Ishikawa (cell line): ENCODE data around the gene GLIPR1L2.

Source experiments
- CEBPB ChIP-seq: IDR thresholded peaks from 2 replicates; pipeline ENCODE4 v1.6.1; 2012
- CREB1 ChIP-seq: IDR thresholded peaks from 2 replicates; pipeline ENCODE4 v1.6.1; 2012; ENCODE audit warnings: low read depth
- EGR1 ChIP-seq: IDR thresholded peaks from 2 replicates; pipeline ENCODE4 v1.6.1; 2012
- EP300 ChIP-seq: IDR thresholded peaks from 2 replicates; pipeline ENCODE4 v1.6.1; 2012; ENCODE audit warnings: borderline replicate concordance
- FOXM1 ChIP-seq: IDR thresholded peaks from 2 replicates; pipeline ENCODE4 v1.6.1; 2012; ENCODE audit warnings: low read depth, borderline replicate concordance
- MAX ChIP-seq: IDR thresholded peaks from 2 replicates; pipeline ENCODE4 v1.6.1; 2012
- NFIC ChIP-seq: IDR thresholded peaks from 2 replicates; pipeline ENCODE4 v1.6.1; 2012
- RAD21 ChIP-seq: IDR thresholded peaks from 2 replicates; pipeline ENCODE4 v1.6.1; 2012; ENCODE audit warnings: low read depth
- TAF1 ChIP-seq: IDR thresholded peaks from 2 replicates; pipeline ENCODE4 v1.6.1; 2012; ENCODE audit warnings: low read depth, mild to moderate bottlenecking
- TCF12 ChIP-seq: IDR thresholded peaks from 2 replicates; pipeline ENCODE4 v1.6.1; 2012; ENCODE audit warnings: low read depth
- TEAD4 ChIP-seq: IDR thresholded peaks from 2 replicates; pipeline ENCODE4 v1.6.1; 2012
- YY1 ChIP-seq: IDR thresholded peaks from 2 replicates; pipeline ENCODE4 v1.6.1; 2012; ENCODE audit warnings: low read depth
- ZBTB7A ChIP-seq: IDR thresholded peaks from 2 replicates; pipeline ENCODE4 v1.6.1; 2012; ENCODE audit warnings: low read depth
- TF ChIP-seq, protein P1 (sequence below): IDR thresholded peaks from 2 replicates; pipeline ENCODE4 v1.6.1; 2012; ENCODE audit warnings: low read depth, mild to moderate bottlenecking
- TF ChIP-seq, protein P2 (sequence below): IDR thresholded peaks from 2 replicates; pipeline ENCODE4 v1.6.1; 2012

Gene GLIPR1L2

DNA sequence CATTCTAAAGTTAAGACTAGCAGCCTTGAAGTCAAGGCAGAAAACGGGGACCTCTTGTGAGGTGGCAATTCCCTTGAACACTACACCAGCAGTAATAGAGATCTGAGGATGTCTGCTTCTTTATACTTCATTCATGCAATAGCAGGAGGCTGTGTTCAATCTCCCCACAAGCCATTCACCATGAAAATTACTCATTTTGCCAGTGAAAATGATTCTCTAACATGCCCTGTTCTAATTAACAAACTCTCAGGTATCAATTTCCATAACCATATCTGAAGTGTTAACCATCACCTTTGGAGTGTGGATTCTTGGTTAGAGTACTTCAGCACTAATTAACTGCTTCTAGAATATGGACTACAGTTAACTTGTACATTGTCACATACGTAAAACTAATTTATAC is 86.2 kb downstream of the GLIPR1L2 start:
- TF ChIP-seq YY1, result no peak
- TF ChIP-seq EP300, result no peak
- no peak for TF ChIP-seq TAF1
- no peak for TF ChIP-seq TCF12
- TF ChIP-seq MAX, result no peak
- TF ChIP-seq TEAD4, result no peak
- no peak for TF ChIP-seq NFIC
- TF ChIP-seq, protein P1, sequence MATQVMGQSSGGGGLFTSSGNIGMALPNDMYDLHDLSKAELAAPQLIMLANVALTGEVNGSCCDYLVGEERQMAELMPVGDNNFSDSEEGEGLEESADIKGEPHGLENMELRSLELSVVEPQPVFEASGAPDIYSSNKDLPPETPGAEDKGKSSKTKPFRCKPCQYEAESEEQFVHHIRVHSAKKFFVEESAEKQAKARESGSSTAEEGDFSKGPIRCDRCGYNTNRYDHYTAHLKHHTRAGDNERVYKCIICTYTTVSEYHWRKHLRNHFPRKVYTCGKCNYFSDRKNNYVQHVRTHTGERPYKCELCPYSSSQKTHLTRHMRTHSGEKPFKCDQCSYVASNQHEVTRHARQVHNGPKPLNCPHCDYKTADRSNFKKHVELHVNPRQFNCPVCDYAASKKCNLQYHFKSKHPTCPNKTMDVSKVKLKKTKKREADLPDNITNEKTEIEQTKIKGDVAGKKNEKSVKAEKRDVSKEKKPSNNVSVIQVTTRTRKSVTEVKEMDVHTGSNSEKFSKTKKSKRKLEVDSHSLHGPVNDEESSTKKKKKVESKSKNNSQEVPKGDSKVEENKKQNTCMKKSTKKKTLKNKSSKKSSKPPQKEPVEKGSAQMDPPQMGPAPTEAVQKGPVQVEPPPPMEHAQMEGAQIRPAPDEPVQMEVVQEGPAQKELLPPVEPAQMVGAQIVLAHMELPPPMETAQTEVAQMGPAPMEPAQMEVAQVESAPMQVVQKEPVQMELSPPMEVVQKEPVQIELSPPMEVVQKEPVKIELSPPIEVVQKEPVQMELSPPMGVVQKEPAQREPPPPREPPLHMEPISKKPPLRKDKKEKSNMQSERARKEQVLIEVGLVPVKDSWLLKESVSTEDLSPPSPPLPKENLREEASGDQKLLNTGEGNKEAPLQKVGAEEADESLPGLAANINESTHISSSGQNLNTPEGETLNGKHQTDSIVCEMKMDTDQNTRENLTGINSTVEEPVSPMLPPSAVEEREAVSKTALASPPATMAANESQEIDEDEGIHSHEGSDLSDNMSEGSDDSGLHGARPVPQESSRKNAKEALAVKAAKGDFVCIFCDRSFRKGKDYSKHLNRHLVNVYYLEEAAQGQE, result no peak
- no peak for TF ChIP-seq ZBTB7A
- TF ChIP-seq RAD21, result no peak
- no peak for TF ChIP-seq EGR1
- TF ChIP-seq, protein P2, sequence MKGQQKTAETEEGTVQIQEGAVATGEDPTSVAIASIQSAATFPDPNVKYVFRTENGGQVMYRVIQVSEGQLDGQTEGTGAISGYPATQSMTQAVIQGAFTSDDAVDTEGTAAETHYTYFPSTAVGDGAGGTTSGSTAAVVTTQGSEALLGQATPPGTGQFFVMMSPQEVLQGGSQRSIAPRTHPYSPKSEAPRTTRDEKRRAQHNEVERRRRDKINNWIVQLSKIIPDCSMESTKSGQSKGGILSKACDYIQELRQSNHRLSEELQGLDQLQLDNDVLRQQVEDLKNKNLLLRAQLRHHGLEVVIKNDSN, result no peak
- no peak for TF ChIP-seq FOXM1
- no peak for TF ChIP-seq CEBPB
- no peak for TF ChIP-seq CREB1

GRCh38 chr12:75478116-75478794 is 87.4 kb downstream of the GLIPR1L2 start:
- TF ChIP-seq YY1 (no peak), FOXM1 (no peak), NFIC (no peak), RAD21 (no peak), TAF1 (no peak), CEBPB (no peak), EGR1 (no peak), ZBTB7A (no peak), TCF12 (no peak), EP300 (no peak), MAX (no peak), TEAD4 (no peak), CREB1 (no peak)
- TF ChIP-seq, protein P2, result no peak
- TF ChIP-seq, protein P1, result no peak

DNA sequence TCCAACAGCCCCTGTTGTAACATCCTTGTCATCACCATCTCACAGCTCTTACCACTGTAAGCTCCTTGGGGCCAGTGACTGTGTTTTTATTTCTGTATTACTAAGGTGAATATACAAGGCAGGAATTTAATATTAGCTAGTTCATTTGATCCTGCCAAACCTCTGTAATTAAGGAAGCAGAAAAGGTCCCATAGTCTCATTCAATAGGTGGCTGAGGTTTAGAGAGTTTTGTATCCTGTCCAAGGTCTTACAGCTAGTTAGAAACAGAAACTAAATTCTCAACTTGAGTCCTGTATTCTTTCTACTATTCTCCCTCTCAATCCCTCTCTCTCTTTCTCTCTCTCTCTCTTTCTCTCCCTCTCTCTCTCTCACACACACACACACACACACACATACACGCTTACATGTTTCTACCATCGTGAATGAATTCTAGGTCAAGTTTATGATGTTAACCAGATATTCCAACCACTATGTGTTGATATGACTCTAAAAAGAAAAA is 89.1 kb downstream of the GLIPR1L2 start:
- TF ChIP-seq TAF1 (no peak), NFIC (no peak), ZBTB7A (no peak)

DNA sequence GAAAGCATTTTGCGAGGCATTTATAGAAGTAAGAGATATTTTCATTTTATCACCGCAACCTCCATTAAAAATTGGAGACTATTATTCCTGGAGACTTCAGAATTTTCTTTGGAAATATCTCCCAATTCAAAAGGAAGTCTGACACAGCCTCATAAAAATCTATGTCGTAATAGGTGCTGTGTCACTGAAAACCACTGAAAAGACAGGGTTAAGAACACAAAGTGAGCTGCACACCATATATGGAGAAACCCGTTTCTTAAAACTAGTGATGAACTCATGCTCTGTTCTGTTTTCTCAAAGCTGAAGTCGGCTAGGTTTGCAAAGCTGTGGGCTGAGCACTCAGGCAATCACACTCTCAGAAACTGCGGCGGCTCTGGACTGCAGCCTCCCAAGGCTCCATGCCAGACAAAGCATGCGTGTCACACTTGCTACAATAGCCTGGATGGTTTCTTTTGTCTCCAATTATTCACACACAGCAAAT is 89.6 kb downstream of the GLIPR1L2 start, which contains the start of gene GLIPR1:
Gene GLIPR1, plus strand, starts transcription at position 287 of the 481 bp plus-strand sequence. Its CDS starts 126 bp downstream, at position 413.
- TF ChIP-seq MAX, result no peak
- peak; percentile 28; the same call in 1 of the 2 replicates for TF ChIP-seq CEBPB

DNA sequence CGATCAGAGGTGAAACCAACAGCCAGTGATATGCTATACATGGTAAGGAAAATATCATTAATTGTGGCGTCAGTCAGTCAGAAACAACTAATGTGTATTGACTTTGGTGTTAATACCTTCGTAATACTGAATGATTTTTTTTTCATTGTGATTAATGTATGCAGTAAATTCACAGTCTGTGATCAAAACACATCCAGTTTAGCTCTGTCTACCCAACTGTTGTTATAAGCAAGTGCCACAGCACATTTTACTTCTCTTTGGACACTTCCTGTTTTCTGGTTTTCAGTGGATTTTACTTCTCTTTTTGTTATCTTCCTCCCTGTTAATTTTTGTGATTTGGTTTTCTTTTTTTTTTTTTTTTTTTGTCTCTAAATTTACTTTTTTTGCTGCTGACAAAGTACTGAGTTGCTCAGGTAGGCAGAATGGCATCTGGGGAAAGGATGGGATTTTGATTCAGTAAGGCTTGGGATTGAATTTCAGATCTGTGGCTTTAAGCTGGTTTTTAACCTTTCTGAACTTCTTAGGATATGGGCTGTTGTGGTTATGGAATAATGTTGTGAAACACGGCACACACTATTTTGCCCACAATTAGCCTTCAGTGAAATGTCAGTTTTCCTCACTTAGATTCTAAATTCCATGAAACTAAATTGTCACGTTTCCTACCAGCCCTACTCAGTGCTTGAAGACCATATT is 90.3 kb downstream of the GLIPR1L2 start:
- no peak for TF ChIP-seq TCF12
- TF ChIP-seq NFIC, result no peak
- TF ChIP-seq YY1, result no peak
- TF ChIP-seq CREB1, result no peak

GRCh38 chr12:75481774-75482173 is 90.9 kb downstream of the GLIPR1L2 start:
- TF ChIP-seq FOXM1 (no peak), CREB1 (no peak), EP300 (no peak), TCF12 (no peak), TEAD4 (no peak), EGR1 (no peak), CEBPB (no peak), ZBTB7A (no peak), RAD21 (no peak), YY1 (no peak), TAF1 (no peak), NFIC (no peak), MAX (no peak)
- TF ChIP-seq, protein P1, result no peak
- TF ChIP-seq, protein P2, result no peak
